Measurements from ENCODE around the gene HNRNPH2.

Gene HNRNPH2

DNA sequence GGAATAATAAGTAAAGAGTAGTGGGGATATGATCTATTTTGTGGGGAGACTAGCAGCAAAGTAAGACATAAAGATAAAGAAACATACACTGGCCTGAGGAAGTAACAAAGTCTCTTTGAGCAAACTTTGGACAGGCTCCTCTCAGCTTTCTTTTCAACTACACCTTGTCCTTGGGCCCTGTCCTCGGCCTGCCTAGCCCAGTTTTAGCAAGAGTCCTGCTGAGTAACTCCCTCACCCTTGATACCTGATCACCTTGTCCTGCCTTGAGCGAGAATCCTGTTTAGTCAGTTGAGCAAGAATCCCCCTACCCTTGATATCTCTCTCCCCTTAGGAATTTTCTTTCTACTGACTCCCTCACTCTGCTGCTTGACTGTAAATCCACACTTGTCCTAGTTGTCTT is 11.5 kb downstream of the HNRNPH2 start:
- Histone ChIP-seq H3K36me3 (ENCODE audit: control insufficient read depth, low read depth, low read length) (peaks cover 5% of the 10 kb centered on the region), H3K4me3 (ENCODE audit: low read length) (peak overlapping the region; percentile 74), H3K9me3 (ENCODE audit: control insufficient read depth, low read depth, low read length) (no peaks in the 10 kb centered on the region), H3K9ac (ENCODE audit: low read length) (no peak overlapping the region), H3K4me1 (ENCODE audit: control insufficient read depth, low read depth, low read length) (peaks cover 15% of the 10 kb centered on the region), H3K27ac (ENCODE audit: low read length) (no peak overlapping the region), H3K27me3 (ENCODE audit: control insufficient read depth, insufficient read depth, low read length) (no peaks in the 10 kb centered on the region)

DNA sequence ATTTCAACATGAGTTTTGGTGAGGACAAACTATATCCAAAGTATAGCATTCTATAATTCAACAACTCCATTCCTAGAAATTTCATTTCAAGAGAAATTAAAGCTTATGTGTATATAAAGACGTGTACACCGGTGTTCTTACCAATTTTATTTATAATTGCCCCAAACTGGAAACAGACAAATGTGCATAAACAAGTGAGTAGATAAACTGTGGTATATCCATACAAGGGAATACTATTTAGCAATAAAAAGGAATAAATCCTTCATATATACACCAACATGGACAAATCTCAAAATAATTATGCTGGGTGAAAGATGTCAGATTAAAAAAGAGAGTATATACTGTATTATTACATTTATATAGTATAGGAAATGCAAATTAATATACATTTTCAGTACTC is 19.9 kb downstream of the HNRNPH2 start:
- no peaks in the 10 kb centered on the region for H3K4me1 ChIP-seq (ENCODE audit: control insufficient read depth, low read depth, low read length)
- no peak overlapping the region for H3K27ac ChIP-seq (ENCODE audit: low read length)
- H3K9ac ChIP-seq (ENCODE audit: low read length): no peak overlapping the region
- H3K4me3 ChIP-seq (ENCODE audit: low read length): no peak overlapping the region
- no peaks in the 10 kb centered on the region for H3K27me3 ChIP-seq (ENCODE audit: control insufficient read depth, insufficient read depth, low read length)
- no peaks in the 10 kb centered on the region for H3K9me3 ChIP-seq (ENCODE audit: control insufficient read depth, low read depth, low read length)
- H3K36me3 ChIP-seq (ENCODE audit: control insufficient read depth, low read depth, low read length): peaks cover 56% of the 10 kb centered on the region

DNA sequence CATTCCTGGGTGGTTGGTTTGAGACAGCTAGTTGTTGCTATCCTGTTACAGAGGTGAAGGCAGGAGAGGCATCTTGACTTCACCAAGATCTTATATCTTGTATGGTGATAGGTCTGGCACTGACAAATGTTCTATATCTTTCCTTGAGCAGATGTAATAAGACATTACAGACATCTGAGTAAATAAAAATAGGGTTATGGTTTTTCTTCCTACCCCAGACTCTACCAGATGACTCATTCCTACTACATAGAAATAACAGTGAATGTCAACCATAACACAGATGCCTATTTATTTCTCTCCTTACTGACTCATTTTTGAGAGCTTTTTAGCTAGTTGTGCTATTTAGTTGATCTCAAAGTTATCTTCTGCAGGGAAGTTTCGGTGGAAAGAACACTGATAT is 21.9 kb downstream of the HNRNPH2 start:
- Histone ChIP-seq H3K36me3 (ENCODE audit: control insufficient read depth, low read depth, low read length) (peaks cover 47% of the 10 kb centered on the region), H3K4me1 (ENCODE audit: control insufficient read depth, low read depth, low read length) (no peaks in the 10 kb centered on the region), H3K27ac (ENCODE audit: low read length) (no peak overlapping the region), H3K9ac (ENCODE audit: low read length) (no peak overlapping the region), H3K9me3 (ENCODE audit: control insufficient read depth, low read depth, low read length) (no peaks in the 10 kb centered on the region), H3K4me3 (ENCODE audit: low read length) (no peak overlapping the region), H3K27me3 (ENCODE audit: control insufficient read depth, insufficient read depth, low read length) (no peaks in the 10 kb centered on the region)

DNA sequence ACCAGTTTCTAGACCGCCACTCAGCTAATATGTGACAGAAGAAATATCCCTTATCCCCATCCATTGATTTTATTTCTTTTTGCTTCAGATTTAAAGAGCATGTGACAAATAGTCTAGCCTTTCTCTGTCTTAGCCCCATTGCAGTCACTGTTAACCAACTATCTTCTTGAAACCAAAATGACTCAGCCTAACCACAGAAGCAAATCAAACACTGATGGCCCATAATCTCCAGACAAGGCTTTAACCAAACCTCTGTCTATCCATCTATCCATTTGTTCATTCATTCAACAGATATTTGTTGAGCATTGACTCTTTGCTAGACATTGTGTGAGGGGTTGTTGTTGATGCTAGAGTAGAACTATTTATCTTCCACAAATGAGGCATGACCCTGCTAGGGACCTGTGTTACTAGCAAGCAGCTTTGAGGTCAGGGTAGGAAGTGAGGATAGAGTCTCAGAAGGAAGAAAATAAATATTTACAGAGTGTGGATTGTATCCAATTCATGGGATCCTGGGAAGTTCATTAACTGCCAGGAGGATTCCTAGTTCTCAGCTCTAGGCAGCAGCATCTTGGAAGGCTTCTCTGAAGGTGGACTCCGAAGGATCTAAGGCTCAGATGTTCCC is 22.5 kb downstream of the HNRNPH2 start:
- Histone ChIP-seq H3K36me3 (ENCODE audit: control insufficient read depth, low read depth, low read length) (peaks cover 45% of the 10 kb centered on the region), H3K9ac (ENCODE audit: low read length) (no peak overlapping the region), H3K4me1 (ENCODE audit: control insufficient read depth, low read depth, low read length) (no peaks in the 10 kb centered on the region), H3K27me3 (ENCODE audit: control insufficient read depth, insufficient read depth, low read length) (no peaks in the 10 kb centered on the region), H3K9me3 (ENCODE audit: control insufficient read depth, low read depth, low read length) (no peaks in the 10 kb centered on the region), H3K4me3 (ENCODE audit: low read length) (no peak overlapping the region), H3K27ac (ENCODE audit: low read length) (no peak overlapping the region)

DNA sequence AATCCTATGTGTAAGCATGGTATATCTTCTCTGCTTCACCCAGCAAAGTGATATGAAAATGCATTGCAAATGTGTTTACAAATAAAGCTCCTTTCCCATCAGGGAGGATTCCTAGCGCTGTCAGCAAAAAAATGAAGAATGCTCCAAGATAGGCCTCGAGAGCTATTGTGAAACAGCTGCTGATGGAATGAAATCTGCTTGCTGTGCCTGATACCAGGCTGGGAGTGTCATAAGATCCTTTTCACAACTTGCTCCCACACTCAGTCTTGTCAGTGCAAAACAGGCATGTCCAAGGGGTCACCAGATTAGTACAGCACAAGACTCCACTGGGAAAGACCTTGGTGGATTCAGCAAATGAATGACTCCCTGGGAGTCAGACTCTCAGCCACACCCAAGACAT is 34.1 kb downstream of the HNRNPH2 start:
- Histone ChIP-seq H3K4me1 (ENCODE audit: control insufficient read depth, low read depth, low read length) (no peaks in the 10 kb centered on the region), H3K27ac (ENCODE audit: low read length) (no peak overlapping the region), H3K27me3 (ENCODE audit: control insufficient read depth, insufficient read depth, low read length) (no peaks in the 10 kb centered on the region), H3K9ac (ENCODE audit: low read length) (no peak overlapping the region), H3K36me3 (ENCODE audit: control insufficient read depth, low read depth, low read length) (peaks cover 19% of the 10 kb centered on the region), H3K9me3 (ENCODE audit: control insufficient read depth, low read depth, low read length) (no peaks in the 10 kb centered on the region), H3K4me3 (ENCODE audit: low read length) (no peak overlapping the region)

DNA sequence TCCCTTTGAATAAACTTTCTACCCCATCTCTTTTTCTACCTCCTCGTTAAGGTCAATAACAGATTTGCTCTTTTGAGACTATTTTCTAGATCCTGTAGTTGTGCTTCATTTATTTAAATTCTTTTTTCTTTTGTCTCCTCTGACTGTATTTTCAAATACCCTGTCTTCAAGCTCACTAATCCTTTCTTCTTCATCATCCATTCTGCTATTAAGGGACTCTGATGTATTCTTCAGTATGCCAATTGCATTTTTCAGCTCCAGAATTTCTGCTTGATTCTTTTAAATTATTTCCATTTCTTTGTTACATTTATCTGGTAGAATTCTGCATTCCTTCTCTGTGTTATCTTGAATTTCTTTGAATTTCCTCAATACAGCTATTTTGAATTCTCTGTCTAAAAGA is 41.3 kb downstream of the HNRNPH2 start:
- no peak overlapping the region for H3K4me3 ChIP-seq (ENCODE audit: low read length)
- no peak overlapping the region for H3K27ac ChIP-seq (ENCODE audit: low read length)
- H3K9ac ChIP-seq (ENCODE audit: low read length): no peak overlapping the region
- no peaks in the 10 kb centered on the region for H3K4me1 ChIP-seq (ENCODE audit: control insufficient read depth, low read depth, low read length)
- no peaks in the 10 kb centered on the region for H3K27me3 ChIP-seq (ENCODE audit: control insufficient read depth, insufficient read depth, low read length)
- peaks cover 6% of the 10 kb centered on the region for H3K36me3 ChIP-seq (ENCODE audit: control insufficient read depth, low read depth, low read length)
- H3K9me3 ChIP-seq (ENCODE audit: control insufficient read depth, low read depth, low read length): no peaks in the 10 kb centered on the region

DNA sequence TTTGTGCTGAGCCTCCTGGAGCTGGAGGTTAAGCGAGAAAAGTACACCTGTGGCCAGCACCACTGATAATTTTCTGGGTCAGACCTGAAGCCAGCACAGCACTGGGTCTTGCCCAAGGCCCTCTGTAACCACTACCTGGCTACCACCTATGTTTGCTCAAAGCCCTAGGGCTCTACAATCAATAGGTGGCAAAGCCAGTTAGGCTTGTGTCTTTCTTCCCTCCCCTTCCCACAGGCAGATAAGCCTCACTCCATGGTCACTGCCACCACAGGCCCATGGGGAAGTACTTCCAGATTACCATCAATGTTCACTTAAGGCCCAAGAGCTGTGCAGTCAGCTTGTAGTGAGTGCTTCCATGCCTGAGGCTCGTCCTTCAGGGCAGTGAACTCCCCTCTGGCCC is 42.1 kb downstream of the HNRNPH2 start:
- Histone ChIP-seq H3K9ac (ENCODE audit: low read length) (no peak overlapping the region), H3K36me3 (ENCODE audit: control insufficient read depth, low read depth, low read length) (peaks cover 6% of the 10 kb centered on the region), H3K27ac (ENCODE audit: low read length) (no peak overlapping the region), H3K4me3 (ENCODE audit: low read length) (no peak overlapping the region), H3K27me3 (ENCODE audit: control insufficient read depth, insufficient read depth, low read length) (no peaks in the 10 kb centered on the region), H3K9me3 (ENCODE audit: control insufficient read depth, low read depth, low read length) (no peaks in the 10 kb centered on the region), H3K4me1 (ENCODE audit: control insufficient read depth, low read depth, low read length) (no peaks in the 10 kb centered on the region)

DNA sequence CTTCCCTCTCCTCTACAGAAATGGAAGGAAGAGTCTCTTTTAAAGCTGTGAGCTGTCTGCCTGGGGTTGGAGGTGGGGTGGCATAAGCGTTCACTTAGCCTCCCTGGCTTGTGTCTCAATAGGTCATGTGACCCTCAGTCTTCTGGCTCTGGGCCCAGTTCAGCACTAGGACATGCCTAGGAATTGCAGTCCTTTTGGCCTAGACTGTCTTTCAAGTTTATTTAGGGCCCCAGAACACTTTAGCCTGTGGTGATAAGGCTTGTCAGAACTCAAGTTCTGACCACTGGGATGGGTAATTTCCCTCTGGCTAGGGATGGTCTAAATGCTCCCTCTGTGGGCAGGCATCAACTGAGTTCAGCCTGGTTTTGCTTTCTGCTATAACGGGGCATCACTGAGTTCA is 42.9 kb downstream of the HNRNPH2 start:
- Histone ChIP-seq H3K9ac (ENCODE audit: low read length) (no peak overlapping the region), H3K9me3 (ENCODE audit: control insufficient read depth, low read depth, low read length) (no peaks in the 10 kb centered on the region)

DNA sequence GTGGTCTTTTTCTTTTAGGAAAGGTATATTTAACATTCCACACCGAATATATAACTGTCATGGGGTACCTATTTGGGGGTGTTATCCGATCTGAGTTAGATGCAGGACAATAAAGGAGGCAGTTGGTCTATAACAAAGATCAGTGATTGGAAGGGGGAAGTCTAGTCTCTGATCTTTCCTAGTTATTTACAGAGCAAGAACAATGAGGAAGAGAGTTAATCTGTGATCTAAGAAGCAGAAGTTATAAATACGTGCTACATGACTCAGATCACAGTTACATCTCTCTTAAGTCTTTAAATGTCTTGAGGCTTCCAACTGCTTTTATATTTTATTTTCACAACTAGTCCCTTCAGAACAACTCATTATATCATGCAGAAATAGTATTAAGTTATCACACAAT is 44.0 kb downstream of the HNRNPH2 start:
- H3K4me3 ChIP-seq (ENCODE audit: low read length): no peak overlapping the region
- H3K9me3 ChIP-seq (ENCODE audit: control insufficient read depth, low read depth, low read length): no peaks in the 10 kb centered on the region
- H3K4me1 ChIP-seq (ENCODE audit: control insufficient read depth, low read depth, low read length): no peaks in the 10 kb centered on the region
- H3K27me3 ChIP-seq (ENCODE audit: control insufficient read depth, insufficient read depth, low read length): no peaks in the 10 kb centered on the region
- H3K36me3 ChIP-seq (ENCODE audit: control insufficient read depth, low read depth, low read length): peaks cover 5% of the 10 kb centered on the region
- H3K27ac ChIP-seq (ENCODE audit: low read length): no peak overlapping the region
- H3K9ac ChIP-seq (ENCODE audit: low read length): no peak overlapping the region

More for the DNA sequence above, 42.9 kb downstream of the HNRNPH2 start:
- no peak overlapping the region for H3K27ac ChIP-seq (ENCODE audit: low read length)
- no peaks in the 10 kb centered on the region for H3K4me1 ChIP-seq (ENCODE audit: control insufficient read depth, low read depth, low read length)
- no peak overlapping the region for H3K4me3 ChIP-seq (ENCODE audit: low read length)
- H3K27me3 ChIP-seq (ENCODE audit: control insufficient read depth, insufficient read depth, low read length): no peaks in the 10 kb centered on the region
- peaks cover 6% of the 10 kb centered on the region for H3K36me3 ChIP-seq (ENCODE audit: control insufficient read depth, low read depth, low read length)

DNA sequence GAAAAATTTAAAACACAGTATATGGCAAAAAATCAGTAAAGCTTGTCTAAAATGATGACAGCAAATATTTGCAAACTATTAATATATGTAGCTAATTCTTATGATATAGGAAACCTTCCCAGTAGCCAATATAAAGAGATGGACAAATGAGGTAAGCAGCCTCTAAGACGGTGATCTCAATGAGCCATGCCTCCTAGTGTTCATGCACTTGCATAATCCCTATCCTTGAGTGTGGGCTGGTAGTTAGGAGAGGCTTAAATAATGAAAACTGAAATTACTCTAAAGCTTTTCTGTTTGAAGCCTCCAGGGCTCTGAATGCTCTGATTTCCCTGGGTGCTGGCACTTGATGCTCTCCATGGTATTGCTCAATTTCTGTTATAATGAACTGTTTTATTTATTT is 52.6 kb downstream of the HNRNPH2 start:
- Histone ChIP-seq H3K4me1 (ENCODE audit: control insufficient read depth, low read depth, low read length) (no peaks in the 10 kb centered on the region), H3K36me3 (ENCODE audit: control insufficient read depth, low read depth, low read length) (peaks cover 5% of the 10 kb centered on the region), H3K27me3 (ENCODE audit: control insufficient read depth, insufficient read depth, low read length) (no peaks in the 10 kb centered on the region), H3K9ac (ENCODE audit: low read length) (no peak overlapping the region), H3K27ac (ENCODE audit: low read length) (no peak overlapping the region), H3K9me3 (ENCODE audit: control insufficient read depth, low read depth, low read length) (no peaks in the 10 kb centered on the region), H3K4me3 (ENCODE audit: low read length) (no peak overlapping the region)

DNA sequence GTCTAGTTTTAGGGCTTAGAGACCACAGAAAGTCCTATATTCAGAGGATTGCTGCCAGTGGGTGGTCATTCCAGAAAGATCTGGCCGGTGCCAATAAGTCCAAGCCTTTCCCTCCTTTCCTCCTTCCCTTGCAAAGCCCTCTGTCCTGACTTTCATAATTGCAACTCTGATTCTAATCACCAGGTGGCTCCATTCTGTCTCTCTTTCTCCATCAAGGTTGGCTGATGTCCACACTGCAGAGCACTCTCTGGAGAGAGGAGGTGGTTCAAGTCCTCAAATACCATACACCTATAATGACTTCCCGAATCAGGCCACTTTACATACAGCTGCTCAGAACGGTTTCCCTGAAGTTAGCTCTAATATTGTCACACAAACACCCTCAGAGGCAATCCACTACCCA is 54.9 kb downstream of the HNRNPH2 start:
- Histone ChIP-seq H3K9ac (ENCODE audit: low read length) (no peak overlapping the region), H3K4me1 (ENCODE audit: control insufficient read depth, low read depth, low read length) (no peaks in the 10 kb centered on the region), H3K27ac (ENCODE audit: low read length) (no peak overlapping the region), H3K4me3 (ENCODE audit: low read length) (no peak overlapping the region), H3K36me3 (ENCODE audit: control insufficient read depth, low read depth, low read length) (peaks cover 5% of the 10 kb centered on the region), H3K9me3 (ENCODE audit: control insufficient read depth, low read depth, low read length) (no peaks in the 10 kb centered on the region), H3K27me3 (ENCODE audit: control insufficient read depth, insufficient read depth, low read length) (no peaks in the 10 kb centered on the region)

Measured in iPS-18a (cell line).